PC-3 (cell line): ENCODE data around the gene SPRTN.

ENCODE experiments used
- EZH2 ChIP-seq: fragments of 300-600 bp; sonication (generic); IDR thresholded peaks from one replicate; pipeline ENCODE4 v1.6.1; 2017; ENCODE audit warnings: antibody characterized with exemption, mild to moderate bottlenecking, low read length; ENCODE audit not compliant: unreplicated experiment
- EZH2phosphoT487 ChIP-seq: fragments of 300-600 bp; sonication (generic); IDR thresholded peaks from 2 replicates; pipeline ENCODE4 v1.6.1; 2018; ENCODE audit warnings: mild to moderate bottlenecking, antibody characterized with exemption, low read length, borderline replicate concordance
- TF ChIP-seq, protein P1 (sequence below): fragments of 300-600 bp; sonication (generic); conservative IDR thresholded peaks from 2 replicates; pipeline ENCODE4 v1.5.1; 2017; ENCODE audit warnings: antibody characterized with exemption, low read depth, mild to moderate bottlenecking, low read length

DNA sequence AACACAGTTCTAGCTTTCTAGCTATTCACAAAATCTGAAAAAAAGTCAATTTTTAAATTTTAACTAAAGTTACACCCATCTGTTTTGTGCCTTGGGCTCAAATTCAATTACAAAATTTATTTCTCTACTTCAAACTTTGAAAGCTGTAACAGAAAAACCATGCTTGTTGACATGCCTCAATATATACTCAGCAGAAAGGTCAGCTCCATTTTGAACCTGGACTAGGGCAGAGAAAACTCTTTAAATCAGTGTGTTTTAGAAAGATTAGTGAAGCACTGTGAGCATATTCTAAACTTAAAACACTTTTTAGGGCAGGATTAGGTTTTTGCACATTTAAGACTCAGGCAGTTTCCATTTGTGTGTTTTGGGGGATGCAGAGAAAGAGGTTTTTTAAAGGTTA, 34.4 kb downstream of the SPRTN start:
- TF ChIP-seq, protein P1, sequence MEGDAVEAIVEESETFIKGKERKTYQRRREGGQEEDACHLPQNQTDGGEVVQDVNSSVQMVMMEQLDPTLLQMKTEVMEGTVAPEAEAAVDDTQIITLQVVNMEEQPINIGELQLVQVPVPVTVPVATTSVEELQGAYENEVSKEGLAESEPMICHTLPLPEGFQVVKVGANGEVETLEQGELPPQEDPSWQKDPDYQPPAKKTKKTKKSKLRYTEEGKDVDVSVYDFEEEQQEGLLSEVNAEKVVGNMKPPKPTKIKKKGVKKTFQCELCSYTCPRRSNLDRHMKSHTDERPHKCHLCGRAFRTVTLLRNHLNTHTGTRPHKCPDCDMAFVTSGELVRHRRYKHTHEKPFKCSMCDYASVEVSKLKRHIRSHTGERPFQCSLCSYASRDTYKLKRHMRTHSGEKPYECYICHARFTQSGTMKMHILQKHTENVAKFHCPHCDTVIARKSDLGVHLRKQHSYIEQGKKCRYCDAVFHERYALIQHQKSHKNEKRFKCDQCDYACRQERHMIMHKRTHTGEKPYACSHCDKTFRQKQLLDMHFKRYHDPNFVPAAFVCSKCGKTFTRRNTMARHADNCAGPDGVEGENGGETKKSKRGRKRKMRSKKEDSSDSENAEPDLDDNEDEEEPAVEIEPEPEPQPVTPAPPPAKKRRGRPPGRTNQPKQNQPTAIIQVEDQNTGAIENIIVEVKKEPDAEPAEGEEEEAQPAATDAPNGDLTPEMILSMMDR: no peak
- TF ChIP-seq EZH2 (no peak), EZH2phosphoT487 (no peak)
